ENCODE results near the gene VPS37B.

DNA sequence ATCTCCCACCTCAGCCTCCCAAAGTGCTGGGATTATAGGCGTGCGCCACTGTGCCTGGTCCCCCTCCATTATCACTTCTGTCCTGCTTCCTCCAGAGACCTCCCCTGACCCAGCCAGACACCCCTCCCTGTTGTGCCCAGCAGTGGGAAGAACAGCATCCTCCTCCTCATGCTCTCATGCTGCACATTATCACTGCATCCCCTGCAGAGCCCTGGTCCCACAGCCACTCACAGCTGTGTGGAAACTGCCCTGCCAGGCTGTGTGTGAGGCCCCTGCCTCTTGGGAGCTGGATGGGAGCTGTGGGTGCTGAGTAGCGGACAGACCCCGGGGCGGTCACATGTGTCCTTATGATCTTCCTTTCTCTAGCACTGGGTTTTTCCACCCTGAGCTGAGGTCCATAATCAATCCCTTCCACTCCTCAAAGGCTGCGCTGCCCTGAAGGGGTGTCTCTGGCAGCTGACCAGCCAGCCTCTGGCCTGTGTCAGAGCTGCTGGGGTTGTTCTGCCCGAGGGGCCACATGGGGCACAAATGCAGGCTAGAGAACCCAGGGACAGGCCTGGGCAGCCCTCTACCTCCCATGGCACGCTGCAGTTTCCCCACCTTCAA is 51.5 kb downstream of the VPS37B start:
- no peak for TF ChIP-seq POLR2A (IDR thresholded peaks at IDR 0.05)
- TF ChIP-seq, protein P1, sequence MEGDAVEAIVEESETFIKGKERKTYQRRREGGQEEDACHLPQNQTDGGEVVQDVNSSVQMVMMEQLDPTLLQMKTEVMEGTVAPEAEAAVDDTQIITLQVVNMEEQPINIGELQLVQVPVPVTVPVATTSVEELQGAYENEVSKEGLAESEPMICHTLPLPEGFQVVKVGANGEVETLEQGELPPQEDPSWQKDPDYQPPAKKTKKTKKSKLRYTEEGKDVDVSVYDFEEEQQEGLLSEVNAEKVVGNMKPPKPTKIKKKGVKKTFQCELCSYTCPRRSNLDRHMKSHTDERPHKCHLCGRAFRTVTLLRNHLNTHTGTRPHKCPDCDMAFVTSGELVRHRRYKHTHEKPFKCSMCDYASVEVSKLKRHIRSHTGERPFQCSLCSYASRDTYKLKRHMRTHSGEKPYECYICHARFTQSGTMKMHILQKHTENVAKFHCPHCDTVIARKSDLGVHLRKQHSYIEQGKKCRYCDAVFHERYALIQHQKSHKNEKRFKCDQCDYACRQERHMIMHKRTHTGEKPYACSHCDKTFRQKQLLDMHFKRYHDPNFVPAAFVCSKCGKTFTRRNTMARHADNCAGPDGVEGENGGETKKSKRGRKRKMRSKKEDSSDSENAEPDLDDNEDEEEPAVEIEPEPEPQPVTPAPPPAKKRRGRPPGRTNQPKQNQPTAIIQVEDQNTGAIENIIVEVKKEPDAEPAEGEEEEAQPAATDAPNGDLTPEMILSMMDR (IDR thresholded peaks at IDR 0.05 in 4 of 5, conservative IDR thresholded peaks at IDR 0.05 in 1 of 5), result no peak
